HFFc6 (cell line): ENCODE data around the gene SNW1. TPM values are rescaled to one million over a fixed set of nuclear protein-coding genes. Genes with fewer than 3 reads are reported as not detected.
A peak's percentile ranks its signal among the peaks of the same experiment; 100 is the strongest.
"Not testable (repeated sequence)": the region's sequence is repeated elsewhere in the genome, so short reads cannot be mapped to it uniquely, and the experiment has no call there.

Source experiments
- DNase-seq: peaks from one replicate; pipeline ENCODE4 v3.0.0-alpha.2; 2018
- H3K27ac Mint-ChIP-seq: 2 replicates; pipeline ENCODE4 v1.8.0; 2020; ENCODE audit warnings: mild to moderate bottlenecking, mixed read lengths
- H3K27me3 Mint-ChIP-seq: 2 replicates; pipeline ENCODE4 v1.8.0; 2021; ENCODE audit warnings: mild to moderate bottlenecking, moderate library complexity, mixed read lengths; ENCODE audit not compliant: insufficient read depth
- H3K36me3 Mint-ChIP-seq: 2 replicates; pipeline ENCODE4 v1.8.0; 2021; ENCODE audit warnings: low read depth, mixed read lengths
- H3K4me1 Mint-ChIP-seq: 2 replicates; pipeline ENCODE4 v1.8.0; 2020; ENCODE audit warnings: low read depth, mixed read lengths
- H3K4me3 Mint-ChIP-seq: 2 replicates; pipeline ENCODE4 v1.8.0; 2020; ENCODE audit warnings: mild to moderate bottlenecking, moderate library complexity, mixed read lengths
- H3K9me3 Mint-ChIP-seq: 2 replicates; pipeline ENCODE4 v1.8.0; 2020; ENCODE audit warnings: mild to moderate bottlenecking, mixed read lengths
- CTCF ChIP-seq: fragments of 200-600 bp; sonication (generic); IDR thresholded peaks from 2 replicates; pipeline ENCODE4 v1.5.0; 2021; ENCODE audit warnings: antibody characterized with exemption, mild to moderate bottlenecking
- total RNA-seq, 6 experiments: library from RNA; stranded (reverse); fragmentation: NEBNext Ultra II Directional; extraction: Animal tissue kit (Norgen Biotek cat#: 25700); gene quantifications; 2 replicates in 1 of 6; 3 replicates in 5 of 6; pipeline ENCODE4 v1.2.3, GENCODE V29; 2021

Gene SNW1
- total RNA-seq, 6 experiments from 2014 or later, result 63.5 to 86.4 (median 75.9) TPM

GRCh38 chr14:77800814-77801213 is 39.9 kb upstream of the SNW1 start:
- H3K4me3 Mint-ChIP-seq, result peak overlapping the region; percentile 92
- no peak for DNase-seq
- no peaks in the 10 kb centered on the region for H3K36me3 Mint-ChIP-seq
- peaks cover 14% of the 10 kb centered on the region for H3K4me1 Mint-ChIP-seq
- no peak for TF ChIP-seq CTCF
- no peaks in the 10 kb centered on the region for H3K9me3 Mint-ChIP-seq
- no peak overlapping the region for H3K27ac Mint-ChIP-seq
- H3K27me3 Mint-ChIP-seq, result no peaks in the 10 kb centered on the region; the same call in 1 of the 2 replicates

- Mint-ChIP-seq H3K27ac (peak within 1 kb of the TSS; percentile 88), H3K27me3 (no peaks in the 10 kb centered on the region), H3K36me3 (no peaks in the 10 kb centered on the region), H3K4me3 (peak within 1 kb of the TSS; percentile 92), H3K4me1 (peaks cover 21% of the 10 kb centered on the region), H3K9me3 (no peaks in the 10 kb centered on the region)
- DNase-seq, result peak; percentile 61
- TF ChIP-seq CTCF, result peak; percentile 68
Observed at GRCh38 chr14:77799863-77800730, 39.1 kb upstream of the SNW1 start, which contains the start of gene ADCK1. TSS of gene ADCK1 (plus strand) at chr14:77800109. CDS start at chr14:77818979, 18,870 bp downstream.

GRCh38 chr14:77799456-77799855 is 38.5 kb upstream of the SNW1 start:
- peak overlapping the region; percentile 55; the same call in 1 of the 2 replicates for H3K27ac Mint-ChIP-seq
- H3K36me3 Mint-ChIP-seq, DNase-seq, H3K27me3 Mint-ChIP-seq, H3K9me3 Mint-ChIP-seq: not testable (repeated sequence)
- H3K4me3 Mint-ChIP-seq, result peak overlapping the region; percentile 92
- H3K4me1 Mint-ChIP-seq, result peaks cover 21% of the 10 kb centered on the region

- H3K4me1 Mint-ChIP-seq, result peaks cover 15% of the 10 kb centered on the region
- no peaks in the 10 kb centered on the region for H3K36me3 Mint-ChIP-seq
- no peak for DNase-seq
- no peak for TF ChIP-seq CTCF
- no peaks in the 10 kb centered on the region for H3K9me3 Mint-ChIP-seq
- H3K27ac Mint-ChIP-seq, result no peak overlapping the region
- peaks cover 21% of the 10 kb centered on the region for H3K27me3 Mint-ChIP-seq
- H3K4me3 Mint-ChIP-seq, result no peak overlapping the region
Observed at GRCh38 chr14:77794357-77794756, 33.4 kb upstream of the SNW1 start.

- Mint-ChIP-seq H3K4me1 (peaks cover 15% of the 10 kb centered on the region), H3K27me3 (peaks cover 27% of the 10 kb centered on the region)
- not testable (repeated sequence) for DNase-seq, H3K9me3 Mint-ChIP-seq, H3K36me3 Mint-ChIP-seq, H3K4me3 Mint-ChIP-seq, H3K27ac Mint-ChIP-seq
Observed at GRCh38 chr14:77793255-77793654, 32.3 kb upstream of the SNW1 start.

- Mint-ChIP-seq H3K27me3 (peaks cover 32% of the 10 kb centered on the region), H3K27ac (no peak overlapping the region), H3K4me3 (no peak overlapping the region), H3K36me3 (no peaks in the 10 kb centered on the region), H3K9me3 (no peaks in the 10 kb centered on the region), H3K4me1 (peaks cover 9% of the 10 kb centered on the region)
- no peak for DNase-seq
- TF ChIP-seq CTCF, result no peak
Observed at GRCh38 chr14:77791225-77791600, 30.3 kb upstream of the SNW1 start.
